ENCODE data around the gene COMP. TPM values are rescaled to one million over a fixed set of nuclear protein-coding genes. Genes with fewer than 3 reads are reported as not detected.
A peak's percentile ranks its signal among the peaks of the same experiment; 100 is the strongest.

COMP gene
- total RNA-seq, 2 donors from 2014 or later = 0.09 to 2.0 TPM

DNA sequence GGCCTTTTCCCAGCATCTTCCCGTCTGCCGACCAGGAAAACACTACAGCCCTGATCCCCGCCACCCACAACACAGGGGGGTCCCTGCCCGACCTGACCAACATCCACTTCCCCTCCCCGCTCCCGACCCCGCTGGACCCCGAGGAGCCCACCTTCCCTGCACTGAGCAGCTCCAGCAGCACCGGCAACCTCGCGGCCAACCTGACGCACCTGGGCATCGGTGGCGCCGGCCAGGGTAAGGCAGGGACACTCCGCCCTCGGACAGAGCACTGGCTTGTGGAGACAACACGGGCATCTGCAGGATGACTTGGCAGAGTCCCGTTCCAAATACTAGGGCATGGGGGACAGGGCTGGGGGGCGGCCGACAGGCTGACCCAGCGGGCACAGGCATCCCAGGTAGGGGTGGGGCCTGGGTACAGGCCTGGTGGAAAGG, 31.1 kb downstream of the COMP start:
- H3K27me3 ChIP-seq (replicated peaks; ENCODE audit: insufficient read depth) = no peaks in the 10 kb centered on the region
- no peaks in the 10 kb centered on the region for H3K9me3 ChIP-seq
- intact Hi-C loops (cut with DNase I) = no loop called here
- no peak overlapping the region for H3K4me3 ChIP-seq
- no peak for TF ChIP-seq POLR2AphosphoS5 (IDR thresholded peaks at IDR 0.05)
- no peaks in the 10 kb centered on the region for H3K36me3 ChIP-seq
- 71% methylated on average over 22 of the region's 22 CpGs for WGBS
- peak overlapping the region; percentile 22 to 86 for H3K27ac ChIP-seq
- peaks cover 16% of the 10 kb centered on the region for H3K4me1 ChIP-seq (replicated peaks)
- DNase-seq (ENCODE audit: low spot score) = no peak

DNA sequence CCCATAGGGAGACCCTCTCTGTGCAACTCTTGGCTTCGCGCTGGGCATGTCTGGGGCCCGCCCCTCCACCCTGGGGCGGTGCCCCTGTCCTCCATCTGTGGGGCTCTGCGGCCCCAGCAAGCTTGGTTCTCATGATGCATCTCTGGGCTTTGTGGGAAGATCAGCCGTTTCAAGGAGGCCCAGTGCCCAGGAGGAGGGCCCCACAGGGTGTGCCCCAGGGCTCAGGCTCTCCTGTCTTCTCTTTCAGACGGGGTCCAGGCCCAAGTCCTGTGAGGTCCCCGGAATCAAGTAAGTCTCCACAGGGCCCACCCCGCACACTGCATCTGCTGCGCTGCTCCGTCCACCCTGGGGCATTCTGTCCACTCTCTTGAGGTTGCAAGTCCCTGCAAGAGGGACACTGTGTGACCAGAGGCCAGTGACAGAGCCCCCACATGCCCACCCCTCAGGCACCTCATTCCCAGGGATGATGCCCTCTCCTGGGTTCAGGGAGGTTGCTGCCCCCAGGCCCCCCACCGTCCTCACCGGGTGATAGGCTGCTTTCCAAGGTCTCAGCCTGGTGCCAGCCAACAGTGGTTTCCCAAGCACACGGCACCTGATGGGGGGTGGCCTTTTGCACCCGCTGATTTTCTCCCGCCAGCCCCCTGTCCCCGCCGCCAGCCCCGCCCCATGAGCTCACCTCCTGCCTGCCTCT, 31.7 kb downstream of the COMP start:
- peaks cover 16% of the 10 kb centered on the region for H3K4me1 ChIP-seq (replicated peaks)
- intact Hi-C loops (cut with DNase I) = no loop called here
- H3K9me3 ChIP-seq = no peaks in the 10 kb centered on the region
- 73% methylated on average over 19 of the region's 19 CpGs for WGBS
- H3K27me3 ChIP-seq (replicated peaks; ENCODE audit: insufficient read depth) = no peaks in the 10 kb centered on the region
- TF ChIP-seq POLR2A (IDR thresholded peaks at IDR 0.05) = no peak
- TF ChIP-seq POLR2AphosphoS5 (IDR thresholded peaks at IDR 0.05) = no peak
- TF ChIP-seq, protein P1, sequence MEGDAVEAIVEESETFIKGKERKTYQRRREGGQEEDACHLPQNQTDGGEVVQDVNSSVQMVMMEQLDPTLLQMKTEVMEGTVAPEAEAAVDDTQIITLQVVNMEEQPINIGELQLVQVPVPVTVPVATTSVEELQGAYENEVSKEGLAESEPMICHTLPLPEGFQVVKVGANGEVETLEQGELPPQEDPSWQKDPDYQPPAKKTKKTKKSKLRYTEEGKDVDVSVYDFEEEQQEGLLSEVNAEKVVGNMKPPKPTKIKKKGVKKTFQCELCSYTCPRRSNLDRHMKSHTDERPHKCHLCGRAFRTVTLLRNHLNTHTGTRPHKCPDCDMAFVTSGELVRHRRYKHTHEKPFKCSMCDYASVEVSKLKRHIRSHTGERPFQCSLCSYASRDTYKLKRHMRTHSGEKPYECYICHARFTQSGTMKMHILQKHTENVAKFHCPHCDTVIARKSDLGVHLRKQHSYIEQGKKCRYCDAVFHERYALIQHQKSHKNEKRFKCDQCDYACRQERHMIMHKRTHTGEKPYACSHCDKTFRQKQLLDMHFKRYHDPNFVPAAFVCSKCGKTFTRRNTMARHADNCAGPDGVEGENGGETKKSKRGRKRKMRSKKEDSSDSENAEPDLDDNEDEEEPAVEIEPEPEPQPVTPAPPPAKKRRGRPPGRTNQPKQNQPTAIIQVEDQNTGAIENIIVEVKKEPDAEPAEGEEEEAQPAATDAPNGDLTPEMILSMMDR (IDR thresholded peaks at IDR 0.05) = no peak
- no peaks in the 10 kb centered on the region for H3K36me3 ChIP-seq
- no peak overlapping the region for H3K4me3 ChIP-seq
- peak overlapping the region in 1 of 2 donors; percentile 22 for H3K27ac ChIP-seq
- DNase-seq (ENCODE audit: low spot score) = no peak

DNA sequence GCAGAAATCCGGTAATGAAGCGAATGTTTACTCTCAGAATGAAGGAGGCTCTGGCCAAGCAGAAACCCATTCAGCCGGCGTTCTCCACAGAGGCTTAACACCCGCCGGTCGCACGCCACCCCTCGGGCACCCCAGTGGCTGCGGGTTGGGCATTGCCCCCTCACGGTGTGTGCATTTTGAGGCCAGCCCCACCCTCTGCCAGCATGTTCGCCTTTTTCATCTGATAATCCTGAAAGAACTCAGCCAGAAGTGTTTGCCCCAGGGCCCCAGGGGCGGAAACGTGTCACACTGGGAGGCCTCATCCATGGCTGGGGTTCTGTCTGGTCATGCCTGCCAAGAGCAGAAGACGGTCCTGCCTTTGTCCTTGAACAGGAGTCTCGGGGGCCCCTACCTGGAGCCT, 34.2 kb downstream of the COMP start:
- H3K36me3 ChIP-seq = no peaks in the 10 kb centered on the region
- H3K27me3 ChIP-seq (replicated peaks; ENCODE audit: insufficient read depth) = no peaks in the 10 kb centered on the region
- H3K4me3 ChIP-seq = no peak overlapping the region
- no peaks in the 10 kb centered on the region for H3K9me3 ChIP-seq
- intact Hi-C loops (cut with DNase I) = no loop called here
- H3K4me1 ChIP-seq (replicated peaks) = peaks cover 11% of the 10 kb centered on the region
- TF ChIP-seq, protein P1 (IDR thresholded peaks at IDR 0.05) = peak in 1 of 4 experiments; percentile 8
- TF ChIP-seq POLR2AphosphoS5 (IDR thresholded peaks at IDR 0.05) (peak; percentile 64), POLR2A (IDR thresholded peaks at IDR 0.05) (no peak)
- H3K27ac ChIP-seq = peak overlapping the region in 1 of 2 donors; percentile 13
- WGBS = 53% methylated on average over 16 of the region's 16 CpGs
- peak; percentile 72 for DNase-seq (ENCODE audit: low spot score)

DNA sequence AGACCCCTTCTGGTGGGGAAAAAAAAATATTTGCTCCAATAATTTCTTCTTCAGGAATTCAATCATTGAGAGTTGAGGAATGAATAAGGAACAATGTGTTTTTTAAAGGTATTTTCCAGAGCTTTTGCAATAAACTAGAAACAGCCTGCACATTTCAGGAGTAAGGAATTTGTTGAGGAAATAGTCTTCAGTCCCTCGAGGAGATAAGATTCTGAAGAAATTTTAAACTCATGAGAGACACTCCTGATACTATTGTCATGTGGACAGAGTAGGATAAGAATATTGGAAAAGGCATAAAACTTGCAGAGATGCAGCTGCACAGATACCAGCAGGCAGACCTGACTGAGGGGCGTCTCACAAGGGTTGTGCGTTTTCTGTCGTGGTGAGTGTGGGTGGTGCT, 36.6 kb downstream of the COMP start:
- WGBS = 76% methylated on average over 4 of the region's 4 CpGs

DNA sequence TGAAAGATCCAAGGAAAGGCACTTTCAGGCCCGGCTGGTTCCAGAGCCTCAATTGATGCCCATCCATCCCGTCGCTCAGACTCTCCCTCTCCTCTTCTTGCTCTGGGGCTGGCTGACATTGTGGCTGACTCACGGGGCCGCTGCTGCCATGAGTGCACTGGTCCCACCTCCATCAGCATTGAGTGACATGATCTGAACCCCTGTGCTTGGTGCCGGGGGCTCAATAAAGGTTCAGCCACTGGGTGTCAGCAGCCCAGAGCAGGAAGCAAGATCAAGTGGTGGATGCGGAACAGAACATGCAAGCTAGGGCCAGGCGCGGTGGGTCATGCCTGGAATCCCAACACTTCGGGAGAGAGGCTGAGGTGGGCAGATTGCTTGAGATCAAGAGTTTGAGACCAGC, 39.5 kb downstream of the COMP start:
- Histone ChIP-seq H3K4me1 (replicated peaks) (no peaks in the 10 kb centered on the region), H3K36me3 (no peaks in the 10 kb centered on the region), H3K27me3 (replicated peaks; ENCODE audit: insufficient read depth) (no peaks in the 10 kb centered on the region), H3K9me3 (no peaks in the 10 kb centered on the region), H3K4me3 (no peak overlapping the region), H3K27ac (no peak overlapping the region)
- 82% methylated on average over 10 of the region's 10 CpGs for WGBS
- no peak for DNase-seq (ENCODE audit: low spot score)
- TF ChIP-seq POLR2AphosphoS5 (IDR thresholded peaks at IDR 0.05) (no peak), POLR2A (IDR thresholded peaks at IDR 0.05) (no peak)
- TF ChIP-seq, protein P1 (IDR thresholded peaks at IDR 0.05) = no peak
- intact Hi-C loops (cut with DNase I) = no loop called here

More for the DNA sequence above, 36.6 kb downstream of the COMP start:
- TF ChIP-seq POLR2AphosphoS5 (IDR thresholded peaks at IDR 0.05) = no peak
- no peak for TF ChIP-seq POLR2A (IDR thresholded peaks at IDR 0.05)
- TF ChIP-seq, protein P1 (IDR thresholded peaks at IDR 0.05) = no peak
- Histone ChIP-seq H3K27me3 (replicated peaks; ENCODE audit: insufficient read depth) (no peaks in the 10 kb centered on the region), H3K36me3 (no peaks in the 10 kb centered on the region), H3K9me3 (no peaks in the 10 kb centered on the region), H3K27ac (no peak overlapping the region), H3K4me1 (replicated peaks) (no peaks in the 10 kb centered on the region), H3K4me3 (no peak overlapping the region)
- no peak for DNase-seq (ENCODE audit: low spot score)
- intact Hi-C loops (cut with DNase I) = no loop called here
